H1 (cell line): Measurements from ENCODE around the gene ANKRD17.

ENCODE experiments used
- CTCF ChIP-seq, 3 experiments: IDR thresholded peaks; 1 replicate in 2 of 3; 2 replicates in 1 of 3; pipeline versions ENCODE4 v1.5.1 to v1.6.1; 2011; ENCODE audit warnings: low read length in 3 of 3, mild to moderate bottlenecking in 3 of 3, inconsistent platforms in 2 of 3, low read depth in 1 of 3, moderate library complexity in 1 of 3; ENCODE audit not compliant: insufficient read depth in 1 of 3; ENCODE audit errors: control extremely low read depth in 1 of 3
- GABPA ChIP-seq: IDR thresholded peaks from 2 replicates; pipeline ENCODE4 v1.6.1; 2011; ENCODE audit warnings: mild to moderate bottlenecking, low read length, moderate library complexity, borderline replicate concordance; ENCODE audit not compliant: insufficient read depth
- HDAC6 ChIP-seq: IDR thresholded peaks from one replicate; pipeline ENCODE4 v1.7.1; 2012; ENCODE audit warnings: low read depth, mild to moderate bottlenecking, inconsistent platforms, low read length, moderate library complexity
- KDM4A ChIP-seq: IDR thresholded peaks from one replicate; pipeline ENCODE4 v1.7.1; 2012; ENCODE audit warnings: low read depth, mild to moderate bottlenecking, moderate library complexity, low read length, inconsistent platforms; ENCODE audit not compliant: severe bottlenecking
- POLR2A ChIP-seq, 2 experiments: IDR thresholded peaks; 1 replicate in 1 of 2; 2 replicates in 1 of 2; pipeline ENCODE4 v1.6.1; 2011; ENCODE audit warnings: low read depth in 2 of 2, low read length in 2 of 2, mild to moderate bottlenecking in 2 of 2; ENCODE audit errors: control extremely low read depth in 1 of 2
- RXRA ChIP-seq: IDR thresholded peaks from 2 replicates; pipeline ENCODE4 v1.6.1; 2011; ENCODE audit warnings: low read depth, mild to moderate bottlenecking, low read length, moderate library complexity; ENCODE audit not compliant: insufficient read depth
- SAP30 ChIP-seq: fragments of 300-600 bp; sonication (generic); IDR thresholded peaks from 2 replicates; pipeline ENCODE4 v1.7.1; 2012; ENCODE audit warnings: low read length, moderate library complexity, mild to moderate bottlenecking, inconsistent platforms; ENCODE audit not compliant: insufficient read depth, insufficient replicate concordance
- TAF7 ChIP-seq: optimal IDR thresholded peaks from 2 replicates; pipeline ENCODE3; 2011; ENCODE audit warnings: low read depth, mild to moderate bottlenecking, inconsistent platforms, low read length, moderate library complexity, borderline replicate concordance
- ZNF274 ChIP-seq: IDR thresholded peaks from 2 replicates; pipeline ENCODE4 v1.7.0; 2012; ENCODE audit warnings: low read length, borderline replicate concordance; ENCODE audit errors: extremely low read depth

GRCh38 chr4:73213916-73214653 lies 44.5 kb downstream of the ANKRD17 start:
- no peak for TF ChIP-seq CTCF (IDR thresholded peaks at IDR 0.05; ENCODE audit: control extremely low read depth in 1 of 3, insufficient read depth in 1 of 3, low read depth in 1 of 3, low read length in 3 of 3)
- TF ChIP-seq ZNF274 = no peak
- no peak for TF ChIP-seq RXRA
- no peak for TF ChIP-seq TAF7
- TF ChIP-seq POLR2A (IDR thresholded peaks at IDR 0.05; ENCODE audit: control extremely low read depth in 1 of 2, low read depth in 2 of 2, low read length in 2 of 2) = no peak
- TF ChIP-seq SAP30 = no peak
- TF ChIP-seq HDAC6 = no peak
- no peak for TF ChIP-seq KDM4A
- no peak for TF ChIP-seq GABPA
